ENCODE measurements around the gene TMEM9. TPM values are rescaled to one million over a fixed set of nuclear protein-coding genes. Genes with fewer than 3 reads are reported as not detected.

TMEM9 gene
- total RNA-seq, 1 donor from 2014 or later: 13.2 TPM

GRCh38 chr1:201183753-201184152 lies 29.5 kb upstream of the TMEM9 start:
- Mint-ChIP-seq H3K27ac (no peak overlapping the region), H3K4me3 (no peak overlapping the region), H3K9me3 (no peaks in the 10 kb centered on the region), H3K36me3 (ENCODE audit: low read depth) (no peaks in the 10 kb centered on the region), H3K27me3 (ENCODE audit: insufficient read depth) (peaks cover 25% of the 10 kb centered on the region), H3K4me1 (ENCODE audit: low read depth) (no peaks in the 10 kb centered on the region)
- intact Hi-C loops (cut with micrococcal nuclease): no loop called here
- DNase-seq (ENCODE audit: low spot score): no peak

DNA sequence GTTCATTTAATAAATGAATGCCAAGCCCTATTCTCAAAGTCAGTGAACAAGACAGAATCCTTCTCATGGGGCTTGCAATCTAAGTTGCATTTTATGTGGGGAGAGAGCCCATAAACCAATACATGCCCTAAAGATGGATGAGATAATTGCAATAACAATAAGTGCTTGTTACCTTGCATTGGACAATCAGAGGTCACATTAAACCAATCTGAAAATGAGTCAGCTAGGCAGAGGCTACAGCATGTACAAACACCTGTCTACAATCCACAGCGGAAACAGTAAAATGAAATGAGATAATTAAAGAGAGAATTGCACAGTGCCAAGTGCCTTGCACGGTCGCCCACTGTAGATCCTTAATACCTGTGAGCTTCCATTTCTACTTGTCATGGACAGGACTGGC lies 28.9 kb upstream of the TMEM9 start:
- no peaks in the 10 kb centered on the region for H3K4me1 Mint-ChIP-seq (ENCODE audit: low read depth)
- no peak overlapping the region for H3K27ac Mint-ChIP-seq
- H3K9me3 Mint-ChIP-seq: no peaks in the 10 kb centered on the region
- peaks cover 25% of the 10 kb centered on the region for H3K27me3 Mint-ChIP-seq (ENCODE audit: insufficient read depth)
- intact Hi-C loops (cut with micrococcal nuclease): no loop called here
- no peak overlapping the region for H3K4me3 Mint-ChIP-seq
- no peak for DNase-seq (ENCODE audit: low spot score)
- H3K36me3 Mint-ChIP-seq (ENCODE audit: low read depth): no peaks in the 10 kb centered on the region

GRCh38 chr1:201181726-201182125 lies 27.5 kb upstream of the TMEM9 start:
- no peak for DNase-seq (ENCODE audit: low spot score)
- intact Hi-C loops (cut with micrococcal nuclease): no loop called here
- H3K27me3 Mint-ChIP-seq (ENCODE audit: insufficient read depth): peaks cover 23% of the 10 kb centered on the region
- no peaks in the 10 kb centered on the region for H3K4me1 Mint-ChIP-seq (ENCODE audit: low read depth)
- no peak overlapping the region for H3K27ac Mint-ChIP-seq
- no peak overlapping the region for H3K4me3 Mint-ChIP-seq
- H3K36me3 Mint-ChIP-seq (ENCODE audit: low read depth): no peaks in the 10 kb centered on the region
- H3K9me3 Mint-ChIP-seq: no peaks in the 10 kb centered on the region

DNA sequence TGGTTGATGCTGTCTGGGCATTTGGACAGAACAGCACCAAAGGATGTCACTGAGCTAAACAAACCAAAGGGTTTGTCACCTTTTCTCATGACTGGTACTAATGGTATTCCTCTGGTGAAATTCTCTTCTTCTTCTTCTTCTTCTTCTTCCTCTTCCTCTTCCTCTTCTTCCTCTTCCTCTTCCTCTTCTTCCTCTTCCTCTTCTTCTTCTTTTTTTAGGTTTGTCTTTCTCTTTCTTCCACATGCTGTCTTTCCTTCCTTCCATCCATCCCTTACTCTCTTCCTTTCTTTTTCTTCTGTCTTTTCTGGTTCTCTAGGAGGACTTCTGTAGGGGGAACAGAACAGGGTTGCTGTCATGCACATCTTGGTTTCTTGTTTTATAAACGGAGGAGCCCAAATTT lies 27.0 kb upstream of the TMEM9 start:
- Mint-ChIP-seq H3K36me3 (ENCODE audit: low read depth) (no peaks in the 10 kb centered on the region), H3K4me3 (no peak overlapping the region), H3K4me1 (ENCODE audit: low read depth) (no peaks in the 10 kb centered on the region), H3K27me3 (ENCODE audit: insufficient read depth) (peaks cover 21% of the 10 kb centered on the region), H3K9me3 (no peaks in the 10 kb centered on the region), H3K27ac (no peak overlapping the region)
- DNase-seq (ENCODE audit: low spot score): no peak
- intact Hi-C loops (cut with micrococcal nuclease): no loop called here

GRCh38 chr1:201180901-201181300 lies 26.6 kb upstream of the TMEM9 start:
- Mint-ChIP-seq H3K4me3 (no peak overlapping the region), H3K4me1 (ENCODE audit: low read depth) (no peaks in the 10 kb centered on the region), H3K9me3 (no peaks in the 10 kb centered on the region), H3K36me3 (ENCODE audit: low read depth) (no peaks in the 10 kb centered on the region), H3K27ac (no peak overlapping the region), H3K27me3 (ENCODE audit: insufficient read depth) (peaks cover 21% of the 10 kb centered on the region)
- no peak for DNase-seq (ENCODE audit: low spot score)
- intact Hi-C loops (cut with micrococcal nuclease): no loop called here

- no peak for DNase-seq (ENCODE audit: low spot score)
- no peaks in the 10 kb centered on the region for H3K4me1 Mint-ChIP-seq (ENCODE audit: low read depth)
- H3K9me3 Mint-ChIP-seq: no peaks in the 10 kb centered on the region
- intact Hi-C loops (cut with micrococcal nuclease): no loop called here
- no peak overlapping the region for H3K27ac Mint-ChIP-seq
- no peaks in the 10 kb centered on the region for H3K36me3 Mint-ChIP-seq (ENCODE audit: low read depth)
- no peak overlapping the region for H3K4me3 Mint-ChIP-seq
- H3K27me3 Mint-ChIP-seq (ENCODE audit: insufficient read depth): peaks cover 21% of the 10 kb centered on the region
Observed at GRCh38 chr1:201180141-201180540, 25.9 kb upstream of the TMEM9 start.

- peaks cover 19% of the 10 kb centered on the region for H3K27me3 Mint-ChIP-seq (ENCODE audit: insufficient read depth)
- no peak overlapping the region for H3K27ac Mint-ChIP-seq
- no peaks in the 10 kb centered on the region for H3K9me3 Mint-ChIP-seq
- H3K36me3 Mint-ChIP-seq (ENCODE audit: low read depth): no peaks in the 10 kb centered on the region
- H3K4me3 Mint-ChIP-seq: no peak overlapping the region
- no peak for DNase-seq (ENCODE audit: low spot score)
- intact Hi-C loops (cut with micrococcal nuclease): loop anchor here (10.0 kb wide), 1 partner anchor 256 kb away; no protein-coding TSS in a partner anchor
- no peaks in the 10 kb centered on the region for H3K4me1 Mint-ChIP-seq (ENCODE audit: low read depth)
Observed at GRCh38 chr1:201178718-201179117, 24.4 kb upstream of the TMEM9 start.

DNA sequence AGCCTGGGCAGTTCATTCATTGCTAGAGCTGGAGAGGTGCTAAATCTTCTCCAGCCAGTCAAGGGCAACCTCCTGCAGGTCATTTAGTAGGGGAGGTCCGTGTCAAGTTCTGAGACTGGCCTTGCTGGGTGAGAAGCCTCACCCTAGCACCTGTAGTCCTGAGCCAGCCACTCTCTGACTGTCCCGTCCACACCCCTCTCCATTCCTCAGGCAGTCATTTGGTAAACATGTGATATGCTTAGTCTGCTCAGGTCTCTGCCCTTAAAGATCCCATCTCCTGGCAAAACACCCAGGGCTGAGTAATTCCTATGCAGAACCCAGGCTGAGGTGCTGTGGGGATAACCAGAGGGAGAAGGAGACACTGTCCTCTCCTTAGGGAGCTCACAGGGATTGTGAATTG lies 22.7 kb upstream of the TMEM9 start:
- peaks cover 15% of the 10 kb centered on the region for H3K27me3 Mint-ChIP-seq (ENCODE audit: insufficient read depth)
- intact Hi-C loops (cut with micrococcal nuclease): loop anchor here (10.0 kb wide), 1 partner anchor 258 kb away; no protein-coding TSS in a partner anchor
- no peak overlapping the region for H3K27ac Mint-ChIP-seq
- no peaks in the 10 kb centered on the region for H3K9me3 Mint-ChIP-seq
- H3K4me3 Mint-ChIP-seq: no peak overlapping the region
- H3K4me1 Mint-ChIP-seq (ENCODE audit: low read depth): no peaks in the 10 kb centered on the region
- no peaks in the 10 kb centered on the region for H3K36me3 Mint-ChIP-seq (ENCODE audit: low read depth)
- no peak for DNase-seq (ENCODE audit: low spot score)

DNA sequence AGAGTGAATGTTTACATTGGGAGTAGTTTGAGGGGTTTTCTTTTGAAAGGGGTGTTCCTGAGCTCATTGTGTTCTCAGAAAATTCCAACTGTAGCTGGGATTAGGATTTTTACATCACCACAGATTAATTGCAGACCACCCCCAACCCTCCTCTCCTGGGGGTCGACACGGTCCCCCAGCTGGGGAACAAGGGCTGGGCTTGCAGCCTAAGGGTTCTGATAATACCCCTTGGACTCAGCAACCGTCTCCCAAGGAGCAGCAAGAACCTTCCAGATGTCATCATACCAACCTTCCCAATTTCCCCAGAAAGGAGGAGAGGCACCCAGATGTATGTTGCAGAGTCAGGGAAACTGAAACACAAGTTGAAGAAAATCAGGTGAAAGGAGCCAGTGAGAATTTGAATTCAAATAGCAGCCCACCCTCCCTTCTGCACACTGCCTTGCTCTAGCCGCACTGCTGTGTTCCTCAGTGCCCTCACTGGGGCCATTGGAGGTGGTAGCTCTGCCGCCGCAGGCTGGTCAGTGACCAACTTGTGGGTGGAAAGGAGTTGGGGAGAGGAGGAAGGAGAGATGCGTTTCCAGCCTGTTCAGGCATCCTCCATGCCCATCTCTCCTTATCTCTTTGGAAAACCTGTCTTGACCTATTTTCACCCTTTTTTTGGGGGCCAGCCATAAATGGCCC lies 21.7 kb upstream of the TMEM9 start:
- Mint-ChIP-seq H3K36me3 (ENCODE audit: low read depth) (no peaks in the 10 kb centered on the region), H3K27ac (no peak overlapping the region), H3K27me3 (ENCODE audit: insufficient read depth) (peaks cover 16% of the 10 kb centered on the region), H3K4me1 (ENCODE audit: low read depth) (peaks cover 6% of the 10 kb centered on the region), H3K4me3 (no peak overlapping the region), H3K9me3 (no peaks in the 10 kb centered on the region)
- DNase-seq (ENCODE audit: low spot score): no peak
- intact Hi-C loops (cut with micrococcal nuclease): loop anchor here (10.0 kb wide), 1 partner anchor 259 kb away; no protein-coding TSS in a partner anchor

DNA sequence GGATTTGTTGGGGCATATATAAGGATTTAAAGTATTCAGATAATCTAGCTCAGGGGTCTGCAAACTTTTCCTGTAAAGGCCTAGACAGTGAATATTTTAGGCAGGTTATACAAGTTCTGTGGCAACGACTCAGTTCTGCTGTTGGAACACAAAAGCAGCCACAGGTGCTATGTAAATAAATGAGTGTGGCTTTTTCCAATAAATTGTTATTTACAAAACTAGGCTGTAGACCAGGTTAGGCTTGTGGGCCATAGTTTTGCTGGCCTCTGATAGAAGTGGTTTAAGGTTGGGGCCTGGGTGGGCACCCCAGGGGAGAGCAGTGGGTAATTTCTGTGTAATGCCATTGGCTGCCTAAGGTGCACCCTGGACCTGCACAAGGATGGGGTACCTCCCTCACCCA lies 19.5 kb upstream of the TMEM9 start:
- no peaks in the 10 kb centered on the region for H3K36me3 Mint-ChIP-seq (ENCODE audit: low read depth)
- no peak for DNase-seq (ENCODE audit: low spot score)
- no peak overlapping the region for H3K4me3 Mint-ChIP-seq
- intact Hi-C loops (cut with micrococcal nuclease): loop anchor here (10.0 kb wide), 1 partner anchor 261 kb away; no protein-coding TSS in a partner anchor
- H3K27ac Mint-ChIP-seq: no peak overlapping the region
- H3K27me3 Mint-ChIP-seq (ENCODE audit: insufficient read depth): peaks cover 17% of the 10 kb centered on the region
- H3K9me3 Mint-ChIP-seq: no peaks in the 10 kb centered on the region
- peaks cover 6% of the 10 kb centered on the region for H3K4me1 Mint-ChIP-seq (ENCODE audit: low read depth)

DNA sequence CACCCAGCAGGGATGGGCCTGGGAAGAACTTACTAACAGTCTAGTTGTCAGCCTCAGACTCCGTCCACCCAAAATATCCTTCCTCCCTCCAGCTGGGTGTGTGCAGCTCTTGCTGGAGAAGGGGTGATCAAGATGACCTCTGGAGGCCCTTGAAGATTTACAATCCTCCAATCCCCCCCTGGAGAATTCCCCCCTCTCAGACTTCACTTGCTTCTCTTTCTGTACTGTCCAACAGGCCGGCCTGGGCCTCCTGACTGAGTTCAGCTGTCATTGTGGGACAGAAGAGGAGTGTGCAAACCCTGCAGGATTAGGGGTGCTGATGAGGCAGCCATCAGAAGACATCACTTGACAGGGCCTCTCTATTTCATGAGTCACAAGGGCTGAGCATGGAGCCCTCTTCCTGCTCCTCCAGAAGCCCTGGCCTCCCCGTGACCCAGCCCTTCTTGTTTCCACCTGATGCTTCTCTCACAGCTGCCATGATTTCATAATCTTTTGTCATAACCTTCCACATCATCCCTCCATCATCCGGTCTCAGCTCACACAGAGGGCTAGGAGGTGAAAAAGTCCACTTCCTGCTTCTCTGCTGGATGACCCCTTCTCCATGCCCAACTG lies 18.8 kb upstream of the TMEM9 start:
- Mint-ChIP-seq H3K36me3 (ENCODE audit: low read depth) (no peaks in the 10 kb centered on the region), H3K4me1 (ENCODE audit: low read depth) (peaks cover 6% of the 10 kb centered on the region), H3K9me3 (no peaks in the 10 kb centered on the region), H3K27ac (no peak overlapping the region), H3K4me3 (no peak overlapping the region), H3K27me3 (ENCODE audit: insufficient read depth) (peaks cover 17% of the 10 kb centered on the region)
- no peak for DNase-seq (ENCODE audit: low spot score)
- intact Hi-C loops (cut with micrococcal nuclease): loop anchor here (10.0 kb wide), 1 partner anchor 262 kb away; no protein-coding TSS in a partner anchor

DNA sequence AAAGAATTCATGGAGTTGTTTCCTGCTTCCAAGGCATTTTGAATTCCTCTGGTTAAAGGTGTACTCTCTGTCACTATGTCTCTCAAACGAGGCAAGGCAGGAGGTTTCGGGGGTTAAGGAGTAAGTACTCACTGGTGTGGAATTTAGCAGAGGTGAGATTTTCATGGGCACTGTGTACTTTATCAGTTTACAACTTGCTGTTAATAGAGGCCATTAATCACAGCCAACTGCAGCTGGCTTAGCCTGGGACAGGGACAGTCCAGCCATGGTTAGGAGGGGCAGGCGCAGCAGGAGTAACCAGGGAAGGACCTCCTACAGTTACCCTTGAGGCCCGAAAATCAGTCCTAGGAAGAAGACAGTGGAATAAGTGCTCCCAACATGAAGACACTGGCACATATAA lies 18.1 kb upstream of the TMEM9 start:
- peaks cover 6% of the 10 kb centered on the region for H3K4me1 Mint-ChIP-seq (ENCODE audit: low read depth)
- no peak overlapping the region for H3K4me3 Mint-ChIP-seq
- intact Hi-C loops (cut with micrococcal nuclease): loop anchor here (10.0 kb wide), 1 partner anchor 262 kb away; no protein-coding TSS in a partner anchor

More for the DNA sequence above, 18.1 kb upstream of the TMEM9 start:
- Mint-ChIP-seq H3K27me3 (ENCODE audit: insufficient read depth) (peaks cover 17% of the 10 kb centered on the region), H3K36me3 (ENCODE audit: low read depth) (no peaks in the 10 kb centered on the region), H3K9me3 (no peaks in the 10 kb centered on the region), H3K27ac (no peak overlapping the region)
- DNase-seq (ENCODE audit: low spot score): no peak
